Peyer's patch (tissue), 4 donors: Measurements from ENCODE around the gene ALOX5.

ENCODE experiments used
- POLR2A ChIP-seq, 2 donors: fragments of 450-650 bp; IDR thresholded peaks; one replicate each; pipeline ENCODE4 v1.5.1; 2017; ENCODE audit warnings: antibody characterized with exemption in 2 of 2, mild to moderate bottlenecking in 2 of 2, moderate library complexity in 2 of 2
- TF ChIP-seq, protein P1 (sequence below), 6 experiments: fragments of 450-650 bp in 4 of 6; fragments of 200-600 bp in 2 of 6; sonication (generic) in 1 of 6; IDR thresholded peaks; one replicate each; pipeline ENCODE4 v1.5.1; 2017 to 2019; ENCODE audit warnings: antibody characterized with exemption in 6 of 6, mild to moderate bottlenecking in 3 of 6, moderate library complexity in 1 of 6

DNA sequence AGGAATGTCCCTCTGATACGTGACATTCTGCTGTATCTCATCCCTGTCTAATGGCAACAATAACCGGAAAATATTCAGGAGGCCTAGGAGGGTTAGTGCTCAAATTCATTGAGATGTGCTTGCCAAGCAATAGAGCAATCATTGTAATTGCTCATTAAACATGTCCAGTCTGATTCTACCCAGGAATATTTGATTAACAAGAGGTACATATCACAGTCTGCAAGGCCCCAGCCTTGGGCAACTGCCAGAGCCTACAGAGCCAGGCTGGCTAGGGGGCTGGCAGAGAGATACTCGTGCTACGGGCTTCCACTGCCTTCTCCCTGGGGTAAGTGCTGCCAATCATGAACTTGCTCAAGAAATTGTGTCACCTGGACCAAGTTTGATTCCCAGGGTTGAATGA lies 99.1 kb downstream of the ALOX5 start:
- TF ChIP-seq, protein P1, sequence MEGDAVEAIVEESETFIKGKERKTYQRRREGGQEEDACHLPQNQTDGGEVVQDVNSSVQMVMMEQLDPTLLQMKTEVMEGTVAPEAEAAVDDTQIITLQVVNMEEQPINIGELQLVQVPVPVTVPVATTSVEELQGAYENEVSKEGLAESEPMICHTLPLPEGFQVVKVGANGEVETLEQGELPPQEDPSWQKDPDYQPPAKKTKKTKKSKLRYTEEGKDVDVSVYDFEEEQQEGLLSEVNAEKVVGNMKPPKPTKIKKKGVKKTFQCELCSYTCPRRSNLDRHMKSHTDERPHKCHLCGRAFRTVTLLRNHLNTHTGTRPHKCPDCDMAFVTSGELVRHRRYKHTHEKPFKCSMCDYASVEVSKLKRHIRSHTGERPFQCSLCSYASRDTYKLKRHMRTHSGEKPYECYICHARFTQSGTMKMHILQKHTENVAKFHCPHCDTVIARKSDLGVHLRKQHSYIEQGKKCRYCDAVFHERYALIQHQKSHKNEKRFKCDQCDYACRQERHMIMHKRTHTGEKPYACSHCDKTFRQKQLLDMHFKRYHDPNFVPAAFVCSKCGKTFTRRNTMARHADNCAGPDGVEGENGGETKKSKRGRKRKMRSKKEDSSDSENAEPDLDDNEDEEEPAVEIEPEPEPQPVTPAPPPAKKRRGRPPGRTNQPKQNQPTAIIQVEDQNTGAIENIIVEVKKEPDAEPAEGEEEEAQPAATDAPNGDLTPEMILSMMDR (IDR thresholded peaks at IDR 0.05), result no peak
- TF ChIP-seq POLR2A (IDR thresholded peaks at IDR 0.05), result no peak
